Left ventricle myocardium superior (tissue), 1 donor: ENCODE data around the gene CYGB. TPM values are rescaled to one million over a fixed set of nuclear protein-coding genes. Genes with fewer than 3 reads are reported as not detected.
"Not testable (repeated sequence)": the region's sequence is repeated elsewhere in the genome, so short reads cannot be mapped to it uniquely, and the experiment has no call there.

Source experiments
- ATAC-seq: fragments of 200-7000 bp; cut with Tn5 transposase; one replicate; pipeline ENCODE4 v1.9.1; 2020; ENCODE audit warnings: mild to moderate bottlenecking, moderate library complexity
- DNase-seq: peaks from one replicate; pipeline ENCODE4 v3.0.0-alpha.2; 2020
- intact Hi-C: fragments of 100-400 bp; cut with micrococcal nuclease; formaldehyde crosslinking; loops from one replicate; pipeline ENCODE4 v1.11.0; 2022
- total RNA-seq: library from RNA; stranded (reverse); fragmentation: NEBNext Ultra II Directional; extraction: Animal tissue kit (Norgen Biotek cat#: 25700); gene quantifications from one replicate; pipeline ENCODE4 v1.2.1, GENCODE V29; 2021
- donor health status: DM: no; HTN: yes; CAD: no; lungs with severe emphysema.

Gene CYGB
- total RNA-seq, 1 donor from 2014 or later = 28.0 TPM

GRCh38 chr17:76529224-76530094, 8.1 kb downstream of the CYGB start:
- intact Hi-C loops = no loop called here
- ATAC-seq (peak; percentile 77), DNase-seq (peak; percentile 94)

- peak; percentile 83 for DNase-seq
- intact Hi-C loops = no loop called here
- ATAC-seq = peak; percentile 37
Observed at GRCh38 chr17:76528528-76529223, 8.8 kb downstream of the CYGB start.

- ATAC-seq (no peak), DNase-seq (peak; percentile 58)
- intact Hi-C loops = no loop called here
Observed at GRCh38 chr17:76528156-76528527, 9.4 kb downstream of the CYGB start.

- peak; percentile 75 for DNase-seq
- intact Hi-C loops = no loop called here
- ATAC-seq = peak; percentile 17
Observed at GRCh38 chr17:76527430-76528111, 9.9 kb downstream of the CYGB start.

- ATAC-seq = not testable (repeated sequence)
Observed at GRCh38 chr17:76527016-76527415, 10.5 kb downstream of the CYGB start.

GRCh38 chr17:76525513-76525833, 12.0 kb downstream of the CYGB start:
- ATAC-seq, DNase-seq, intact Hi-C loops: not testable (repeated sequence)

More at GRCh38 chr17:76527016-76527415, 10.5 kb downstream of the CYGB start:
- DNase-seq, intact Hi-C loops: not testable (repeated sequence)

GRCh38 chr17:76524598-76525512, 12.7 kb downstream of the CYGB start:
- ATAC-seq (peak; percentile 33), DNase-seq (peak; percentile 86)
- intact Hi-C loops = no loop called here

GRCh38 chr17:76523084-76524037, 14.1 kb downstream of the CYGB start:
- peak; percentile 49 for ATAC-seq
- intact Hi-C loops = no loop called here

GRCh38 chr17:76521683-76522082, 15.8 kb downstream of the CYGB start:
- ATAC-seq, intact Hi-C loops, DNase-seq: not testable (repeated sequence)

More at GRCh38 chr17:76523084-76524037, 14.1 kb downstream of the CYGB start:
- peak; percentile 86 for DNase-seq

- DNase-seq = no peak
- intact Hi-C loops = no loop called here
- no peak for ATAC-seq
Observed at GRCh38 chr17:76521262-76521661, 16.2 kb downstream of the CYGB start.

GRCh38 chr17:76519048-76519966, 18.2 kb downstream of the CYGB start:
- intact Hi-C loops = no loop called here
- ATAC-seq = no peak
- no peak for DNase-seq

- ATAC-seq (no peak), DNase-seq (no peak)
- intact Hi-C loops = no loop called here
Observed at GRCh38 chr17:76517638-76518038, 19.9 kb downstream of the CYGB start.

GRCh38 chr17:76515274-76515949, 22.1 kb downstream of the CYGB start:
- intact Hi-C loops = no loop called here
- peak; percentile 68 for DNase-seq
- peak; percentile 77 for ATAC-seq

GRCh38 chr17:76514355-76514754, 23.2 kb downstream of the CYGB start:
- ATAC-seq, DNase-seq, intact Hi-C loops: not testable (repeated sequence)

- DNase-seq (no peak), ATAC-seq (no peak)
- intact Hi-C loops = no loop called here
Observed at GRCh38 chr17:76513306-76513692, 24.2 kb downstream of the CYGB start.
